Measurements from ENCODE around the gene PEPD. TPM values are rescaled to one million over a fixed set of nuclear protein-coding genes. Genes with fewer than 3 reads are reported as not detected.

Gene PEPD
- total and polyA plus RNA-seq, 2 of the 4 experiments (the other 2 are of a cell fraction): 36.7 to 88.4 TPM

- no peak overlapping the region for H3K18ac ChIP-seq (ENCODE audit: low read depth, low read length)
- no peaks in the 10 kb centered on the region for H3K27me3 ChIP-seq (ENCODE audit: control insufficient read depth, insufficient read depth, low read length)
- H3K4ac ChIP-seq (ENCODE audit: low read depth, low read length): no peak overlapping the region
- no peak overlapping the region for H3K56ac ChIP-seq (ENCODE audit: extremely low read depth, insufficient read depth, low read length)
- no peaks in the 10 kb centered on the region for H3K9me3 ChIP-seq (ENCODE audit: control insufficient read depth, insufficient read depth, low read length)
- no peak overlapping the region for H3K9ac ChIP-seq (ENCODE audit: low read depth, low read length)
- no peak overlapping the region for H3K23ac ChIP-seq (ENCODE audit: low read depth, low read length)
- no TSS peak for BruUV-seq (replicated peaks)
- no peak overlapping the region for H2AFZ ChIP-seq (replicated peaks; ENCODE audit: low read length, poor library complexity)
- H2BK5ac ChIP-seq (ENCODE audit: low read depth, low read length, poor library complexity, severe bottlenecking): no peak overlapping the region
- DNase-seq: no peak
- H2BK20ac ChIP-seq (ENCODE audit: low read depth, low read length): no peak overlapping the region
- ATAC-seq (ENCODE audit: low read depth): no peak
- H2AK5ac ChIP-seq (ENCODE audit: low read depth, low read length): no peak overlapping the region
- H4K8ac ChIP-seq (ENCODE audit: low read depth in 2 of 2, low read length in 2 of 2): no peak overlapping the region
- H3K27ac ChIP-seq (ENCODE audit: insufficient read depth, low read length): no peak overlapping the region
- H3K4me3 ChIP-seq (ENCODE audit: insufficient read depth, low read depth, low read length): no peak overlapping the region
- no peaks in the 10 kb centered on the region for H3K9me1 ChIP-seq (ENCODE audit: insufficient read depth, low read length)
- WGBS, 2 experiments (ENCODE audit: extremely low coverage in 2 of 2, insufficient read length in 1 of 2): 100% methylated on average over 1 of the region's 12 CpGs; no CpG with 5 or more reads in 1 of the 2 experiments
- dilution Hi-C loops (cut with HindIII; ENCODE audit: low sequenced_read_pairs, unreplicated experiment): no loop called here
- TF ChIP-seq USF2 (IDR thresholded peaks at IDR 0.05; ENCODE audit: low read depth, low read length): no peak
- TF ChIP-seq CEBPB (IDR thresholded peaks at IDR 0.05; ENCODE audit: low read depth, low read length): no peak
- TF ChIP-seq NFE2L2 (IDR thresholded peaks at IDR 0.05; ENCODE audit: low read depth, low read length): no peak
- no peak for TF ChIP-seq RAD21 (IDR thresholded peaks at IDR 0.05; ENCODE audit: low read length)
- no peak for TF ChIP-seq RCOR1 (IDR thresholded peaks at IDR 0.05; ENCODE audit: insufficient replicate concordance, low read length)
- TF ChIP-seq ELK1 (IDR thresholded peaks at IDR 0.05; ENCODE audit: borderline replicate concordance, low read depth, low read length): no peak
- TF ChIP-seq FOS (IDR thresholded peaks at IDR 0.05; ENCODE audit: low read depth, low read length): no peak
- H3K14ac ChIP-seq (replicated peaks; ENCODE audit: low read depth, low read length): no peak overlapping the region
- no peak overlapping the region for H2BK15ac ChIP-seq (ENCODE audit: low read depth, low read length)
- in situ Hi-C loops (cut with MboI; ENCODE audit: low sequenced_read_pairs): loop anchor here (5.0 kb wide), 1 partner anchor 170 kb away; no protein-coding TSS in a partner anchor
- H3K79me1 ChIP-seq (ENCODE audit: low read depth in 1 of 2, low read length in 2 of 2): no peaks in the 10 kb centered on the region
- no peak overlapping the region for H3K4me2 ChIP-seq (ENCODE audit: low read depth, low read length)
- H4K91ac ChIP-seq (ENCODE audit: insufficient read depth, low read depth, low read length): no peak overlapping the region
- no peaks in the 10 kb centered on the region for H3K4me1 ChIP-seq (ENCODE audit: control insufficient read depth, insufficient read depth, low read length)
- ChIA-PET CTCF (interaction anchor here (1.0 kb wide), 1 partner anchor 13 kb away, joined by 6 read pairs; no protein-coding TSS in a partner anchor), POLR2A (ENCODE audit: unreplicated experiment) (no interaction called here)
- intact Hi-C loops (cut with micrococcal nuclease): loop anchor here (1.0 kb wide), 1 partner anchor 172 kb away; no protein-coding TSS in a partner anchor
- no peak overlapping the region for H2AK9ac ChIP-seq (replicated peaks; ENCODE audit: low read depth, low read length, poor library complexity)
- H2BK120ac ChIP-seq (ENCODE audit: low read depth, low read length): no peak overlapping the region
- H4K5ac ChIP-seq (ENCODE audit: low read depth, low read length): no peak overlapping the region
- no peaks in the 10 kb centered on the region; the same call in 1 of the 2 replicates for H4K20me1 ChIP-seq (ENCODE audit: insufficient read depth, low read length)
- no peaks in the 10 kb centered on the region for H3K36me3 ChIP-seq (ENCODE audit: control insufficient read depth, insufficient read depth, low read length)
These were observed 113.9 kb downstream of the PEPD start for GRCh38 chr19:33407716-33408115.
